Endothelial cell of umbilical vein (primary cell): Measurements from ENCODE around the gene EYS. TPM values are rescaled to one million over a fixed set of nuclear protein-coding genes. Genes with fewer than 3 reads are reported as not detected.
"Not testable (repeated sequence)": the region's sequence is repeated elsewhere in the genome, so short reads cannot be mapped to it uniquely, and the experiment has no call there.

Source experiments
- BruUV-seq: library from RNA; stranded (reverse); fragments of 400-500 nt; replicated peaks from 2 replicates; lab custom pipeline; 2021; lab: Mats Ljungman, UMichigan
- CTCF ChIA-PET: fragments of 300-600, 350-600 bp; sonication (Branson Sonifier 250); formaldehyde crosslinking; loops from one replicate; lab custom pipeline; 2021; ENCODE audit warnings: antibody characterized with exemption, inconsistent platforms; lab: Charles Lee
- POLR2A ChIA-PET: fragments of 300-600, 350-600 bp; sonication (Branson Sonifier 250); formaldehyde crosslinking; loops from one replicate; lab custom pipeline; 2021; ENCODE audit warnings: antibody characterized with exemption, inconsistent platforms; lab: Charles Lee
- DNase-seq: peaks from one replicate; pipeline ENCODE4 v3.0.0-alpha.2; 2011; ENCODE audit warnings: low read depth, low spot score
- FAIRE-seq: peaks from 2 replicates; lab custom pipeline; 2011; peaks lifted over from hg19 to GRCh38; lab: Jason Lieb, UNC
- H2AFZ ChIP-seq: 2 replicates; pipeline ENCODE4 v1.6.0; 2012; ENCODE audit warnings: low read depth, low read length, control low read depth, inconsistent platforms
- H3K27ac ChIP-seq: 2 replicates; pipeline ENCODE4 v1.5.1; 2011; ENCODE audit warnings: low read depth, mild to moderate bottlenecking, control low read depth, low read length, moderate library complexity; ENCODE audit not compliant: insufficient read depth
- H3K27me3 ChIP-seq, 2 experiments: 2 replicates each; pipeline versions ENCODE4 v1.6.0 to v1.6.1; 2011; ENCODE audit warnings: low read length in 2 of 2, mixed read lengths in 1 of 2; ENCODE audit not compliant: control insufficient read depth in 2 of 2, insufficient read depth in 2 of 2
- H3K36me3 ChIP-seq, 2 experiments: 2 replicates in 1 of 2; 3 replicates in 1 of 2; pipeline ENCODE4 v1.5.1; 2011; ENCODE audit warnings: low read length in 2 of 2, mild to moderate bottlenecking in 1 of 2, moderate library complexity in 1 of 2; ENCODE audit not compliant: control insufficient read depth in 2 of 2, insufficient read depth in 2 of 2; ENCODE audit errors: extremely low read depth in 1 of 2
- H3K4me1 ChIP-seq: 3 replicates; pipeline ENCODE4 v1.5.1; 2011; ENCODE audit warnings: mild to moderate bottlenecking, low read length; ENCODE audit not compliant: control insufficient read depth, insufficient read depth; ENCODE audit errors: extremely low read depth
- H3K4me2 ChIP-seq: 2 replicates; pipeline ENCODE4 v1.6.1; 2011; ENCODE audit warnings: low read length, control low read depth, mixed read lengths; ENCODE audit not compliant: insufficient read depth
- H3K4me3 ChIP-seq, 3 experiments: fragments of 200-600 bp in 1 of 3; sonication (generic), shearing (Covaris generic) in 1 of 3; replicated peaks in 1 of 3; 2 replicates each; pipeline ENCODE4 v1.5.1; 2011 to 2016; ENCODE audit warnings: control low read depth in 3 of 3, low read length in 3 of 3, mild to moderate bottlenecking in 2 of 3, inconsistent platforms in 1 of 3, low read depth in 1 of 3, moderate library complexity in 1 of 3; ENCODE audit not compliant: insufficient read depth in 1 of 3
- H3K79me2 ChIP-seq: 2 replicates; pipeline ENCODE4 v1.6.0; 2012; ENCODE audit warnings: low read length, inconsistent platforms; ENCODE audit not compliant: control insufficient read depth, insufficient read depth
- H3K9ac ChIP-seq: replicated peaks from 2 replicates; pipeline ENCODE3; 2011; ENCODE audit warnings: low read length, control low read depth; ENCODE audit not compliant: insufficient read depth; ENCODE audit errors: extremely low read depth
- H3K9me1 ChIP-seq: replicated peaks from 3 replicates; pipeline ENCODE4 v1.6.0; 2011; ENCODE audit warnings: mild to moderate bottlenecking, low read length; ENCODE audit not compliant: control insufficient read depth, insufficient read depth; ENCODE audit errors: extremely low read depth
- H3K9me3 ChIP-seq: replicated peaks from 2 replicates; pipeline ENCODE4 v1.5.1; 2012; ENCODE audit warnings: low read length, inconsistent platforms; ENCODE audit not compliant: control insufficient read depth, insufficient read depth
- H4K20me1 ChIP-seq: replicated peaks from 2 replicates; pipeline ENCODE3; 2011; ENCODE audit warnings: mild to moderate bottlenecking, low read length; ENCODE audit not compliant: control insufficient read depth, insufficient read depth; ENCODE audit errors: extremely low read depth
- EZH2 ChIP-seq: IDR thresholded peaks from 2 replicates; pipeline ENCODE4 v1.6.1; 2012; ENCODE audit warnings: borderline replicate concordance, low read depth, mild to moderate bottlenecking, moderate library complexity, low read length, inconsistent platforms; ENCODE audit not compliant: severe bottlenecking
- FOS ChIP-seq: IDR thresholded peaks from 2 replicates; pipeline ENCODE4 v1.6.1; 2011; ENCODE audit warnings: mild to moderate bottlenecking, low read length, moderate library complexity, borderline replicate concordance; ENCODE audit not compliant: insufficient read depth
- GATA2 ChIP-seq: IDR thresholded peaks from 2 replicates; pipeline ENCODE4 v1.7.0; 2011; ENCODE audit warnings: low read depth, mild to moderate bottlenecking, moderate library complexity, mixed read lengths, low read length; ENCODE audit not compliant: insufficient read length, insufficient read depth
- JUN ChIP-seq: IDR thresholded peaks from 2 replicates; pipeline ENCODE4 v1.6.1; 2011; ENCODE audit warnings: borderline replicate concordance, low read depth; ENCODE audit not compliant: insufficient read length, insufficient read depth
- MYC ChIP-seq: IDR thresholded peaks from one replicate; pipeline ENCODE4 v1.6.1; 2011; ENCODE audit warnings: mild to moderate bottlenecking, low read depth, low read length
- POLR2A ChIP-seq: IDR thresholded peaks from 2 replicates; pipeline ENCODE4 v1.6.1; 2012; ENCODE audit warnings: low read depth, mild to moderate bottlenecking, control low read depth, low read length
- POLR2AphosphoS5 ChIP-seq: IDR thresholded peaks from 2 replicates; pipeline ENCODE4 v1.6.1; 2012; ENCODE audit warnings: low read depth, mild to moderate bottlenecking, control low read depth, low read length, moderate library complexity; ENCODE audit not compliant: insufficient read depth
- dilution Hi-C: fragments of 300-500 bp; cut with MboI; formaldehyde crosslinking; loops from one replicate; pipeline ENCODE4 v1.15.0; 2019; ENCODE audit warnings: low sequenced_read_pairs; ENCODE audit not compliant: extremely low pct_ligation_motif_present
- intact Hi-C: fragments of 100-400 bp; cut with micrococcal nuclease; formaldehyde crosslinking; loops from one replicate; pipeline ENCODE4 v1.10.0; 2022
- polyA plus RNA-seq, 4 experiments: library from polyadenylated mRNA; depleted of rRNA in 3 of 4; stranded (reverse) in 3 of 4; unstranded in 1 of 4; fragments of >200 nt; gene quantifications; 2 replicates each; pipeline versions ENCODE4 v1.2.1 to v1.2.3, GENCODE V29; 2011 to 2012; ENCODE audit warnings: missing spikeins in 1 of 4
- total RNA-seq: library from RNA; stranded (reverse); gene quantifications from 2 replicates; pipeline ENCODE4 v1.2.3, GENCODE V29; 2021
- TF ChIP-seq, protein P1 (sequence below), 2 donors: IDR thresholded peaks; 1 replicate in 1 of 2; 2 replicates in 1 of 2; pipeline ENCODE4 v1.5.1; 2011; ENCODE audit warnings: low read length in 2 of 2, mild to moderate bottlenecking in 2 of 2, moderate library complexity in 2 of 2, control low read depth in 1 of 2, inconsistent platforms in 1 of 2, low read depth in 1 of 2; ENCODE audit not compliant: insufficient read depth in 1 of 2; ENCODE audit errors: extremely low read depth in 1 of 2
- TF ChIP-seq, protein P2 (sequence below): IDR thresholded peaks from 2 replicates; pipeline ENCODE4 v1.6.1; 2011; ENCODE audit not compliant: insufficient read depth, insufficient read length

EYS gene
- total and polyA plus RNA-seq, 2 donors (not counting 3 experiments of a cell fraction or from before 2014, with no cell fraction given) = 0.01 to 0.27 TPM

DNA sequence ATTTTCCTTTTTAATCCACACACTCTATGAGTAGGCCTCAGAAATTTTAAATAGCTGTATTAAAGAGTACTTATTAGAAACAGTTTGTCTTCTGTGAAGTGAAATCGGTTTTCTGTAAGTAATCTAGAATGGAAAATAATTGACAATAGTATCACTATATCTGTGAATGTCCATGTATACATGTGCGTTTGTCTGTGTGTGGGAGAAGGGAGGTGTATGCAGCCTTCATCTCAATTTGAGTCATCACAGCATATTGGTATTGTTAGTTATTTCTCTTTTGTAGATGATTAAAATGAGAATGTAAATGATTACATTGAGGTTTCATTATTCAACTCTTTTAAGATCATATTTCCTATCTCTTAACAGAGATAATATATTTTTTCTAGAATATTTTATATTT lies 206.0 kb downstream of the EYS start:
- FAIRE-seq (peak; percentile 49), DNase-seq (no peak)
- no peaks in the 10 kb centered on the region for H3K79me2 ChIP-seq
- H3K4me3 ChIP-seq = no peak overlapping the region
- no TSS peak for BruUV-seq
- H3K36me3 ChIP-seq = no peaks in the 10 kb centered on the region
- no peak overlapping the region for H3K27ac ChIP-seq
- dilution Hi-C loops = no loop called here
- no peaks in the 10 kb centered on the region for H3K9me1 ChIP-seq
- H3K27me3 ChIP-seq = no peaks in the 10 kb centered on the region
- H3K4me1 ChIP-seq = no peaks in the 10 kb centered on the region
- intact Hi-C loops = no loop called here
- no peak for TF ChIP-seq POLR2AphosphoS5
- TF ChIP-seq, protein P1, sequence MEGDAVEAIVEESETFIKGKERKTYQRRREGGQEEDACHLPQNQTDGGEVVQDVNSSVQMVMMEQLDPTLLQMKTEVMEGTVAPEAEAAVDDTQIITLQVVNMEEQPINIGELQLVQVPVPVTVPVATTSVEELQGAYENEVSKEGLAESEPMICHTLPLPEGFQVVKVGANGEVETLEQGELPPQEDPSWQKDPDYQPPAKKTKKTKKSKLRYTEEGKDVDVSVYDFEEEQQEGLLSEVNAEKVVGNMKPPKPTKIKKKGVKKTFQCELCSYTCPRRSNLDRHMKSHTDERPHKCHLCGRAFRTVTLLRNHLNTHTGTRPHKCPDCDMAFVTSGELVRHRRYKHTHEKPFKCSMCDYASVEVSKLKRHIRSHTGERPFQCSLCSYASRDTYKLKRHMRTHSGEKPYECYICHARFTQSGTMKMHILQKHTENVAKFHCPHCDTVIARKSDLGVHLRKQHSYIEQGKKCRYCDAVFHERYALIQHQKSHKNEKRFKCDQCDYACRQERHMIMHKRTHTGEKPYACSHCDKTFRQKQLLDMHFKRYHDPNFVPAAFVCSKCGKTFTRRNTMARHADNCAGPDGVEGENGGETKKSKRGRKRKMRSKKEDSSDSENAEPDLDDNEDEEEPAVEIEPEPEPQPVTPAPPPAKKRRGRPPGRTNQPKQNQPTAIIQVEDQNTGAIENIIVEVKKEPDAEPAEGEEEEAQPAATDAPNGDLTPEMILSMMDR (IDR thresholded peaks at IDR 0.05; ENCODE audit: extremely low read depth in 1 of 2, insufficient read depth in 1 of 2, low read depth in 1 of 2, low read length in 2 of 2) = no peak
- TF ChIP-seq JUN = no peak
- no peak for TF ChIP-seq POLR2A
- no peak for TF ChIP-seq FOS
- TF ChIP-seq MYC = no peak
- no peak for TF ChIP-seq GATA2
- TF ChIP-seq, protein P2, sequence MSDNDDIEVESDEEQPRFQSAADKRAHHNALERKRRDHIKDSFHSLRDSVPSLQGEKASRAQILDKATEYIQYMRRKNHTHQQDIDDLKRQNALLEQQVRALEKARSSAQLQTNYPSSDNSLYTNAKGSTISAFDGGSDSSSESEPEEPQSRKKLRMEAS = no peak
- TF ChIP-seq EZH2 = no peak
- H3K9me3 ChIP-seq = no peaks in the 10 kb centered on the region
- POLR2A ChIA-PET = no interaction called here
- no peak overlapping the region for H2AFZ ChIP-seq
- H4K20me1 ChIP-seq = no peaks in the 10 kb centered on the region
- no peak overlapping the region for H3K9ac ChIP-seq
- H3K4me2 ChIP-seq = no peak overlapping the region
- CTCF ChIA-PET = no interaction called here

DNA sequence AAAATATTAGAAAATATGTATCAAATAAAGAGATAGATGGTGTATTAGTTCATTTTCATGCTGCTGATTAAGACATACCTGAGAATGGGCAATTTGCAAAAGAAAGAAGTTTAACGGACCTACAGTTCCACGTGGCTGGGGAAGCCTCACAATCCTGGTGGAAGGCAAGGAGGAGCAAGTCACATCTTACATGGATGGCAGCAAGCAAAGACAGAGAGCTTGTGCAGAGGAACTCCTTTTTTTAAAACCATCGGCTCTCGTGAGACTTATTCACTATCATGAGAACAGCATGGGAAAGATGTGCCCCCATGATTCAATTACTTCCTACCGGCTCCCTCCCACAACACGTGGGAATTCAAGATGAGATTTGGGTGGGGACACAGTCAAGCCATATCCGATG lies 223.4 kb downstream of the EYS start:
- H3K4me2 ChIP-seq, H3K79me2 ChIP-seq, BruUV-seq, H3K4me3 ChIP-seq, H3K27me3 ChIP-seq, H3K9me1 ChIP-seq, H4K20me1 ChIP-seq, DNase-seq, dilution Hi-C loops, H3K9me3 ChIP-seq, H3K4me1 ChIP-seq, CTCF ChIA-PET, intact Hi-C loops, H3K27ac ChIP-seq, H3K36me3 ChIP-seq, H2AFZ ChIP-seq, H3K9ac ChIP-seq, POLR2A ChIA-PET: not testable (repeated sequence)
- peak; percentile 62 for FAIRE-seq
